HUDEP-2 (cell line): ENCODE data around the gene PAQR8.

ENCODE experiments used
- DNase-seq, 76 experiments: peaks; one replicate each; lab custom pipeline; 2025; ENCODE audit not compliant: unreplicated experiment in 76 of 76; lab: John Stamatoyannopoulos, UW

The PAQR8 gene

DNA sequence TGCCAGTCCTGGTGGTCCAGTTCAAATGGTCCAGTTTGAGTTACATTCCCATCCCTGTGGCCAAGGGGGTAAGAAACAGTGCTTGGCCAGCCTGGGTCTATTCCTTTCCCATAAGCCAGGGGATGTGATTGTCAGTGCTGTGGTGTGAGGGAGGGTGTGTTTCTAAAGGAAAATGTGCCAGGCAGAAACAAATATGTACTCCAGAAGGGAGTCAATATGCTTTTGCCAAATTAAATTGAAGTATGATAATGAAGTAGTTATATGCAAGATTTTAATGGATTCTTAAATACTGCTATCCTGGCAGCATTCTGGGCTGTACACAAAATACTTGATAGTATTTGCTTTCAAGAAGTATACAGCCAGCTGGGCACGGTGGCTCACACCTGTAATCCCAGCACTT lies 16.6 kb upstream of the PAQR8 start:
- DNase-seq: no peak

DNA sequence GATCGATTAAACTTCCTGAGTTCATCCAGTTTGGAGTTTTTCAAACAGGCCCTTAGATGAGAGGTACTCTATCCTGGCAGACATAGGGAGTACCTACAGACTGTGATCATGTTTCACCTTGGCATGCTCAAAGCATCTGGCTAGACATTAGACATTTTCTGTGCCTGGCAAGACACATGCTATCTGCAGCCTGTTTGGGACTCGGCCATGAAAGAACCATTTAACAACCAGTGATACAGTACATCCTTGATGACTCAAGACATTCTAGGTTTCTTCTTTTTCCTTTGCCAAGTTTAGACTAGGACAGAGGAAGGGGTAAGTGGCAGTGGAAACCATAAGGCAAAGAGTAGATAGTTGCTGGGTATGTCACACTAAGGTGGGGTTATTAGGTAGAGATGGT lies 15.4 kb upstream of the PAQR8 start:
- DNase-seq: no peak

DNA sequence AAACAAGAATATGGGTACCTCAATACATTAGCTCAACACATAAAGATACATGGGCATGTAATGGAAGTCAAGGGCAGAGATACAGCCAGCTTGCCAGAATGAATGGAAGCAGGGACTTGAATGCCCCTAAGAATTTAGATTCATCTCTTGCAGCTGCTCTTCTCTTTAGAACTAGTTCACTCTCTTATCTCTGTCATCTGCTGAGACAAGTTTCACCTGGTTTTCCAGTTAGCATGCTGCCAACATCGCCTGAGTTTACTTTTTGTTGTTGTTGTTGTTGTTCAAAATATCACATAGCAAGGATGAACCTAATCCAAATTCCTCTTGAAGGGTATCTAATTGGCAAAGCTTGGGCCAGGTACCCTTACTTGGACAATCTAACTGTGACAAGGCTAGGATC lies 14.1 kb upstream of the PAQR8 start:
- DNase-seq: no peak

- no peak for DNase-seq
Measured at GRCh38 chr6:52351879-52352238, 10.1 kb upstream of the PAQR8 start.

- DNase-seq: no peak
Measured at GRCh38 chr6:52352239-52353018, 9.5 kb upstream of the PAQR8 start.

- peak in 1 of 76 experiments; percentile 24 for DNase-seq
Measured at GRCh38 chr6:52356017-52356416, 5.9 kb upstream of the PAQR8 start.

DNA sequence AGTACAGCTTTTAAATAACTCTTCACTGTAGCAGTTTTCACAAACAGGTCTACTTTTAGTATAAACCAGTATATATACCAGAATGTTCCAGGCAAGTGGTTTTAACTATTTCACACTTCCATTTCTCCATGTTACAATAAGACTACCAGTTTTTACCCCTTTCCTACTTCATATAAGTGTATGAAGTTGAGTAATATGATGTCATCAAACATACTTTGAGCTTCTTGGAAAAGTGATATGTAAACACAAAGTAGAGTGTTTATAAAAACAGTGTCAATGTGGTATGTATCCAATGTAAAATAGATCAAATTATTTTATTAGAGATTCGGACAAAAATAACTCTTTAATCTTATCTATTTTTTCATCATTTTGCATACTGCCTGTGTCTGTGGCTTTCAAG lies 2.5 kb upstream of the PAQR8 start:
- DNase-seq: no peak

GRCh38 chr6:52360028-52360427 lies 1.9 kb upstream of the PAQR8 start:
- DNase-seq: no peak

DNA sequence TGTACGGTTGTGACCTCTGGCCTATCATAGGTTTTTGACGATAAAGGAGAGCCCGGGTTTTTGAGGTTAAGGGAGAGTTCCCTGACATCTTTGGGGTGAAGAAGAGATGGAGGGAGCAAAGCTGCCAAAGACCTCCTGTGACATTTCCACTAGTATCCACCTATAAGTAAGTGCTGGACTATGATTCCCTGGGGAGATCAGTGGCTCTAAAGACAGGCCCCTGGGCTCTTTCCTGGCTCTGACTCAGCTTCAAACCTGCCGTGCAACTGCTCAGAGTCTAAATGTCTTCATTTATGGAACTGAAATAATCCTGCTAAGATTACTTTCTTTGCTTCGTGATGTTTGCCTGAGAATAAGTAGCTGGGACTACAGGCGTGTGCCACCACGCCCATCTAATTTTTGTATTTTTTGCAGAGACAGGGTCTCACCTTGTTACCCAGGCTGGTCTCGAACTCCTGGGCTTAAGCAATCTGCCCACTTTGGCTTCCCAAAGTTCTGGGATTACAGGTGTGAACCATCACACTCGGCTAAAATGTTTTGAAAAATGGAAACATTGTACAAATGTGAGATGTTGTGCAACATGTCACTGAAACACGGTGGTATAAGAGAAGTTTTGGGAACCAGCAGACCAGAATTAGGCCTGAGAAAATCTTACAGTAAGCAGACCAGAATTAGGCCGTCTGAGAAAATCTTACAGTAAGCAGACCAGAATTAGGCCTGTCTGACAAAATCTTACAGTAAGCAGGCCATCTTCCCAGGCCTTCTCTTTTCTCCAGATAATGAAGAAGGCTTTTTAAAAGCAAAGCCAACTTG lies 1.1 kb upstream of the PAQR8 start:
- DNase-seq: no peak

GRCh38 chr6:52361414-52361944 lies 472 bp upstream of the PAQR8 start:
- DNase-seq: peak in 6 of 76 experiments; percentile 8 to 42 (median 14)

- peak in 4 of 76 experiments; percentile 30 to 53 (median 38) for DNase-seq
Measured at GRCh38 chr6:52362443-52363227, 684 bp downstream of the PAQR8 start.

DNA sequence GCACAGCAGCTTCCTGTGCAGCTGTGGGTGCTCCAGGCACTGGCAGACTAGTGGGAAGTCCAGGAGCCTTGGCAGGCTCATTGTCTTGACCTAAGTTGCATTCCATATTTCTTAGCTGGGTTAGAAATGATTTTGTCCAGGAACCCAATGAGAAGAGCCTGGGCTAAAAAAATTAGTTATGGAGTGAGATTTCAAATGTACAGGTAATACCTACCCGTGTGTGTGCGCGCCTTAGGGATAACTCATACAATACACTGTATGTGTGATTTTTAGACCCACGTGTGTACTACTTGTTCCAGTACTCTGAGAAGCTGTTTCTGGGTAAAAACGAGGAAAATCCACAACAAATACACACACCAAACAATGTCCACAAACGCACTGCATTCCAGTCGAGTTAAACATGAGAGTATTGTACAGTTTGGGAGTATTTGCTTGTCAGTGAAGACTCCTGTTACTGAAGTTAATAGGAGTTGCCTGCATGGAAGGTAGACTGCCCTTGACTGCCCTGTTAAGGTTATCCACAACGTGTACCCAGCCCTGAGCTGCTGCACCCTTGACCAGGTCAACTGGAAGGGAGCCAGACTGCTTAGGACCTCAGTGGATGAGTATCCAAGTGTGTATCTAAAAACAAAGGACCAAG lies 1.4 kb downstream of the PAQR8 start:
- no peak for DNase-seq

- no peak for DNase-seq
Measured at GRCh38 chr6:52364480-52365166, 2.7 kb downstream of the PAQR8 start.

DNA sequence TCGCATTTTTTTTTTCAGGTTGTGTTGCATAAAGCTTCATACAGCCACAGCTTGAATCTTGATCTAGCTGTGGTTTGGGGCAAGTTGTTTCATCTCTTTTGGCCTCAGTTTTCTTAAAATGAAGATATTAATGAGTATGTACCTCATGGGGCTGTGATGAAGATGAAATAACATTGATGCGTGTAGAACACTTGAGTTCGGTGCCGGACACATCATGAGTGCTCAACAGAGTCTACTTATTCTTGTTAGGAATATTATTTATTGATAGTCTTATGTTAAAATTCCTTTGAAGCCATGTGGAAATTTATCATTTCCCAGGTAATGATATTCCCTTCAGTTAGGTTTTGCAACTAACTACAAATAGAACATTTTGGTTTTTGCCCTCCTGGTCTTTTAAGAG lies 3.4 kb downstream of the PAQR8 start:
- no peak for DNase-seq

DNA sequence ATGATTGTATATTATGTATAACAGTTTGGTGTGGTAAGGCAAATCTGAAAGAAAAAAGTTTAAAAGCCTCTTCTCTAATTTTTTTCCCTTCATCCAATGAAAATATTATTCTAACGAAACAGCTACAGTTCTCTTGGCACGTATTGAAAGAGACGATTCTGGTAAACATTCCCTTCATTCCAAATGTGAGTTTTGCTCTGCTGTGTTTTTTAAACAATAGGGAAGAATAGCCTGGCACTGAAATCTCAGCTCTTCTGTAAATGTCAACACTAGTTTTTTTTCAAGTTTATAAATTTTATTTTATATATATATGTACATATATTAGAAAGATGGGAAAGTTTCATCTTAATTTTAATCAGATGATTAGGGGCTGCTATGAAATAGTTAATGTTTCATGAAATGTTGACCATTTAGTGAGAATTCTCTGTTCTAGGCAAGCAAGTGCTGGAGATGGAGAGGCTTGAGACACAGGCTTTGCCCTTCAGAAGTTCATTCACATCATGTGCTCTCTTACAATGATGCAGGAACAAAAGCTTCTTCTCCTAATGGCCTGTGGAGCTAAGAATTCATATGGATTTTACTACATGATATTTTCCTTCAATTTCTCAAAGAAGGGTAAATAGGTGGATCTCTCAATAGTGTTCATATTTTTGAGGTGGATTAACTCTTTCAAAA lies 4.1 kb downstream of the PAQR8 start:
- DNase-seq: no peak

DNA sequence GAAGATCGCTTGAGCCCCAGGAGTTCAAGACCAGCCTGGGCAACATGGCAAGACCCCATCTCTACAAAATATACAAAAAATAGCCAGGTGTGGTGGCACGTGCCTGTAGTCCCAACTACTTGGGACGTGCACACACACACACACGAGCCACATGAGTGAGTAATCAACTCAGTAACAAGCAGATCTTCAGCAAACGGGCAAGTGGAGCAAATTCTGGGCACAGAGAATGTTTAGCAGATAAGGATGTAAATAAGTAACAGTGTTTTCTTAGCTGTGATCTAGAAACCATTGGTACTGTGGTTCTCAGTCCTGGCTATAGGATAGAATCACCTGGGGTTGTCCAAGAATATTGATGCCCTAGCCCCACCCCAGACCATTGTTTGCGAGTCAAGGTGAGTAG lies 6.1 kb downstream of the PAQR8 start:
- DNase-seq: no peak

- no peak for DNase-seq
Measured at GRCh38 chr6:52369234-52369633, 7.3 kb downstream of the PAQR8 start.

GRCh38 chr6:52371656-52372191 lies 9.8 kb downstream of the PAQR8 start:
- DNase-seq: no peak

DNA sequence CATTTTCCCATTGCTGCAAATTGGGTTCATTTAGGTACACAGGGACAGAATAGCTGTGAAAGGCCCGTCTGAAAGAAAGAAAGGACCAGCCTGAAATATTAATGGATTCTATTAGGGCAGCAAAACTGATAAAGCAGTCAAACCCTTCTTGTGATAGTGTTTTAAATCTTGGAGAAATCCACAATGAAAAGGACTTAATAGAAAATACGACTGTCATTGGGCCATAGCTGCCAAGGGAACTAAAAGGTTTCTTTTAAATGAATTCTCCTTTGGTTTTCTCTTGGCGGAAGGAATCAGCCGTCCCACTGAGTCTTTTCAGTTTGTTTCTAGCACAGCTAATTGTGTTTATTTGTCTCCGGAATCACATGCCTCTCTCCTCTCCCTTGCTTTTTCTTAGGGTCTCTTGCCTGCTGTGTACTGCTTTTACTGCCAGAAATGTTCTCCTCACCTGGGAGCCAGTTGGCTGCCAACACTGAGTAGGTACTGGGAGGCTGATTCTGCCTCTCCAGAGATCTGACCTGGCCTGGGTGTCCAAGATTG lies 11.3 kb downstream of the PAQR8 start:
- DNase-seq: no peak
